K562 (cell line): ENCODE data around the gene TFAM. TPM values are rescaled to one million over a fixed set of nuclear protein-coding genes. Genes with fewer than 3 reads are reported as not detected.

Experiments used
- ATAC-seq: fragments of 200-7000 bp; cut with Tn5 transposase; 3 replicates; pipeline ENCODE4 v1.9.1; 2020; ENCODE audit warnings: moderate library complexity
- BruUV-seq: library from RNA; stranded (reverse); fragments of 400-500 nt; replicated peaks from 2 replicates; lab custom pipeline; 2021; lab: Mats Ljungman, UMichigan
- CTCF ChIA-PET: fragments of 300-600 bp; formaldehyde crosslinking; extraction: SDS; loops from one replicate; lab custom pipeline; 2021; ENCODE audit warnings: low intra/inter-chr PET ratio; lab: Yijun Ruan, JAX
- POLR2A ChIA-PET: fragments of 300-600, 350-650 bp; sonication (Branson Sonifier 250); formaldehyde crosslinking; extraction: SDS; loops from one replicate; lab custom pipeline; 2021; ENCODE audit warnings: antibody characterized with exemption, inconsistent platforms; lab: Yijun Ruan, JAX
- DNase-seq, 4 experiments: peaks; one replicate each; pipeline versions ENCODE4 v3.0.0 to v3.0.0-alpha.2; 2011 to 2018; ENCODE audit warnings: low spot score in 3 of 4, mixed read lengths in 3 of 4; ENCODE audit errors: extremely low read depth in 1 of 4
- FAIRE-seq: peaks from 2 replicates; lab custom pipeline; 2011; peaks lifted over from hg19 to GRCh38; lab: Jason Lieb, UNC
- H2AFZ ChIP-seq: 2 replicates; pipeline ENCODE4 v1.6.0; 2011; ENCODE audit warnings: low read depth, low read length, control low read depth, inconsistent platforms
- H3K27ac ChIP-seq: fragments of 200-600 bp; 3 replicates; pipeline ENCODE4 v1.8.0; 2011; ENCODE audit warnings: low read depth, mild to moderate bottlenecking, control low read depth, inconsistent platforms, low read length, moderate library complexity, mixed read lengths; ENCODE audit errors: extremely low read depth
- H3K27me3 ChIP-seq, 2 experiments: fragments of 300-600 bp in 1 of 2; 2 replicates in 1 of 2; 3 replicates in 1 of 2; pipeline versions ENCODE4 v1.6.0 to v1.8.0; 2011; ENCODE audit warnings: inconsistent platforms in 2 of 2, low read length in 2 of 2, mild to moderate bottlenecking in 1 of 2, mixed read lengths in 1 of 2, moderate library complexity in 1 of 2; ENCODE audit not compliant: control insufficient read depth in 2 of 2, insufficient read depth in 2 of 2
- H3K36me3 ChIP-seq: fragments of 300-600 bp; 3 replicates; pipeline ENCODE4 v1.8.0; 2011; ENCODE audit warnings: mild to moderate bottlenecking, low read length, inconsistent platforms; ENCODE audit not compliant: control insufficient read depth, insufficient read depth
- H3K4me1 ChIP-seq, 2 experiments: fragments of 200-600 bp in 1 of 2; replicated peaks in 1 of 2; 2 replicates in 1 of 2; 3 replicates in 1 of 2; pipeline versions ENCODE4 v1.5.1 to v1.8.0; 2011; ENCODE audit warnings: inconsistent platforms in 2 of 2, low read length in 2 of 2, mild to moderate bottlenecking in 1 of 2, mixed read lengths in 1 of 2, moderate library complexity in 1 of 2; ENCODE audit not compliant: control insufficient read depth in 2 of 2, insufficient read depth in 2 of 2
- H3K4me2 ChIP-seq: 2 replicates; pipeline ENCODE4 v1.6.1; 2011; ENCODE audit warnings: low read length, control low read depth, inconsistent platforms, mixed read lengths; ENCODE audit not compliant: insufficient read depth
- H3K4me3 ChIP-seq: fragments of 200-600 bp; sonication (generic), shearing (Covaris generic); 2 replicates; pipeline ENCODE4 v1.5.1; 2016; ENCODE audit warnings: control low read depth, inconsistent platforms
- H3K79me2 ChIP-seq: fragments of 200-600 bp; 3 replicates; pipeline ENCODE4 v1.8.0; 2011; ENCODE audit warnings: low read length, inconsistent platforms; ENCODE audit not compliant: control insufficient read depth, insufficient read depth
- H3K9ac ChIP-seq, 2 experiments: 2 replicates each; pipeline versions ENCODE4 v1.6.0 to v1.6.1; 2011; ENCODE audit warnings: low read depth in 2 of 2, low read length in 2 of 2, control low read depth in 1 of 2, inconsistent platforms in 1 of 2, mild to moderate bottlenecking in 1 of 2, mixed read lengths in 1 of 2; ENCODE audit not compliant: insufficient read depth in 1 of 2
- H3K9me1 ChIP-seq: one replicate; pipeline ENCODE4 v1.6.0; 2011; ENCODE audit warnings: inconsistent platforms, mild to moderate bottlenecking, low read length, moderate library complexity; ENCODE audit not compliant: control insufficient read depth, insufficient read depth
- H3K9me3 ChIP-seq: replicated peaks from 2 replicates; pipeline ENCODE4 v1.5.1; 2011; ENCODE audit warnings: low read depth, low read length, inconsistent platforms; ENCODE audit not compliant: control insufficient read depth, insufficient read depth
- H4K20me1 ChIP-seq: replicated peaks from 2 replicates; pipeline ENCODE4 v1.6.1; 2011; ENCODE audit warnings: low read length, inconsistent platforms, mixed read lengths; ENCODE audit not compliant: control insufficient read depth, insufficient read depth
- BMI1 ChIP-seq: fragments of 150-350 bp; IDR thresholded peaks from 2 replicates; pipeline ENCODE4 v1.6.1; 2014; ENCODE audit warnings: low read length
- BRD9 ChIP-seq: fragments of 450-650 bp; IDR thresholded peaks from 2 replicates; pipeline ENCODE4 v1.6.1; 2018; ENCODE audit warnings: low read depth; ENCODE audit not compliant: partially characterized antibody
- GTF2A2 ChIP-seq: IDR thresholded peaks from 2 replicates; pipeline ENCODE4 v1.6.1; 2016; ENCODE audit warnings: mild to moderate bottlenecking, missing genetic modification characterization, missing compliant biosample characterization
- JUN ChIP-seq, 2 experiments: sonication (generic) in 1 of 2; formaldehyde crosslinking in 1 of 2; IDR thresholded peaks; 2 replicates each; pipeline versions ENCODE4 v1.6.1 to v1.8.0; 2012 to 2022; ENCODE audit warnings: borderline replicate concordance in 2 of 2, mild to moderate bottlenecking in 2 of 2, improper control_type of control experiment in 1 of 2, low read depth in 1 of 2, low read length in 1 of 2, missing genetic modification reagents in 1 of 2
- NCOA6 ChIP-seq: fragments of 450-650 bp; IDR thresholded peaks from 2 replicates; pipeline ENCODE4 v1.6.1; 2017; ENCODE audit warnings: mild to moderate bottlenecking
- PTTG1 ChIP-seq: fragments of 450-650 bp; IDR thresholded peaks from 2 replicates; pipeline ENCODE4 v1.6.1; 2016; ENCODE audit warnings: low read depth, mild to moderate bottlenecking, missing genetic modification characterization, missing compliant biosample characterization
- RBM25 ChIP-seq: fragments of 200-400 bp; formaldehyde crosslinking; IDR thresholded peaks from 2 replicates; pipeline ENCODE4 v1.6.1; 2018; ENCODE audit warnings: low read length, low read depth, moderate library complexity; ENCODE audit not compliant: severe bottlenecking
- THRA ChIP-seq: fragments of 450-650 bp; IDR thresholded peaks from 2 replicates; pipeline ENCODE4 v1.6.1; 2017; ENCODE audit warnings: mild to moderate bottlenecking, moderate library complexity
- XRCC4 ChIP-seq: IDR thresholded peaks from one replicate; pipeline ENCODE4 v1.6.1; 2011; ENCODE audit not compliant: insufficient read depth, insufficient read length; ENCODE audit errors: extremely low read depth
- ZNF184 ChIP-seq: sonication (generic); formaldehyde crosslinking; IDR thresholded peaks from 2 replicates; pipeline ENCODE4 v1.5.0; 2020; ENCODE audit warnings: missing genetic modification reagents
- WGBS: fragments of 100-300 bp; shearing (Covaris generic); methylation state at CpG from one replicate; pipeline ENCODE4 v1.1.6; 2016; ENCODE audit warnings: low coverage, mixed read lengths; ENCODE audit not compliant: insufficient coverage; ENCODE audit errors: missing lambda C conversion rate; 5-methylcytosine and 5-hydroxymethylcytosine counted together
- in situ Hi-C: fragments of 300-500 bp; cut with MboI; formaldehyde crosslinking; loops from 4 replicates; pipeline ENCODE4 v1.15.0; 2018; ENCODE audit warnings: inconsistent platforms, mixed read lengths
- intact Hi-C: fragments of 100-400 bp; cut with micrococcal nuclease; formaldehyde crosslinking; loops from 2 replicates; pipeline ENCODE4 v1.14.2; 2022
- polyA plus RNA-seq, 8 experiments: library from polyadenylated mRNA; depleted of rRNA in 4 of 8; stranded (reverse) in 5 of 8; unstranded in 3 of 8; fragments of >200 nt; fragmentation: Nextera tagmentation in 2 of 8; fragmentation: Illumina TruSeq in 1 of 8; extraction: Ambion mirVana in 2 of 8; extraction: Trizol in 1 of 8; gene quantifications; 2 replicates each; pipeline versions ENCODE4 v1.2.1 to v1.2.3, GENCODE V29; 2011 to 2014; ENCODE audit warnings: inconsistent platforms in 1 of 8, missing spikeins in 1 of 8
- total RNA-seq, 7 experiments: library from RNA; depleted of rRNA in 6 of 7; stranded (reverse); fragments of >200 nt in 6 of 7; fragmentation: Illumina TruSeq in 2 of 7; extraction: Trizol in 2 of 7; gene quantifications; 2 replicates each; pipeline versions ENCODE4 v1.2.1 to v1.2.3, GENCODE V29; 2011 to 2021; ENCODE audit warnings: low replicate concordance in 1 of 7

Gene TFAM
- total and polyA plus RNA-seq, 9 of the 15 experiments (the other 6 are each of a cell fraction or from before 2014, with no cell fraction given), result 74.3 to 227 (median 155) TPM

GRCh38 chr10:58440484-58440883, 55.3 kb downstream of the TFAM start (continued):
- TF ChIP-seq NCOA6 (no peak), BMI1 (no peak), XRCC4 (no peak), RBM25 (no peak), BRD9 (no peak), THRA (no peak), PTTG1 (tag) (no peak), JUN (IDR thresholded peaks at IDR 0.05; ENCODE audit: borderline replicate concordance, low read depth, low read length) (no peak), JUN (CRISPR knock-in tag; IDR thresholded peaks at IDR 0.05; ENCODE audit: borderline replicate concordance) (no peak), GTF2A2 (tag) (no peak)

DNA sequence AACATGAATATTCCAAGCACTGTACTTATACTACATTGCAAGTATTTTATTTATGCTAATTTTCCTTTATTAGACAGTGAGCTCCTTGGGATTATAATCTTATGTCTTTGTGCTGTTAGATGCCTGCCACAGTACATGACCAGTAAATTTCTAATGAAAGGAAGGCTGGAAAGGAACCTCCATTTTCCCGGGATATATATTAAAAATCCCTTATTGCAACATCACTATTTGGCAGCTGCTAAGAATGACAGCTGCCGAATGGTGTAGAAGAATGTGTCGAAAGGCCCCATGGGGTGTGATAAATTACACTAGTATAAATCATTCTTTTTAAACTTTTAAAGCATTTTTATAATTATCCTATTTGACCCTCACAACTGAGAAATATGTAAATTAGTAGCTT, 59.1 kb downstream of the TFAM start:
- Histone ChIP-seq H3K9ac (no peak overlapping the region), H3K27ac (no peak overlapping the region), H3K4me3 (no peak overlapping the region), H2AFZ (no peak overlapping the region), H3K9me1 (no peaks in the 10 kb centered on the region), H3K79me2 (no peaks in the 10 kb centered on the region), H3K4me1 (peaks cover 0 to 3% of the 10 kb centered on the region in 2 experiments; a peak in 1 of 5 replicates), H3K27me3 (no peaks in the 10 kb centered on the region), H3K4me2 (no peak overlapping the region), H3K9me3 (no peaks in the 10 kb centered on the region; the same call in 1 of the 2 replicates), H4K20me1 (no peaks in the 10 kb centered on the region), H3K36me3 (no peaks in the 10 kb centered on the region)
- in situ Hi-C loops (no loop called here), intact Hi-C loops (no loop called here)
- ATAC-seq, result no peak
- no peak for DNase-seq
- ChIA-PET CTCF (no interaction called here), POLR2A (no interaction called here)
- WGBS, result 2% methylated on average over 3 of the region's 3 CpGs
- no peak for TF ChIP-seq ZNF184 (CRISPR knock-in tag)
- BruUV-seq, result no TSS peak
- no peak for FAIRE-seq
